ENCODE data around the gene ACVRL1.

GRCh38 chr12:51953089-51953488, 45.8 kb downstream of the ACVRL1 start:
- TF ChIP-seq CTCF (IDR thresholded peaks at IDR 0.05) (no peak), POLR2A (IDR thresholded peaks at IDR 0.05) (no peak)
